ENCODE measurements around the gene ERBIN.

Gene ERBIN

GRCh38 chr5:65895891-65896290, 30.5 kb upstream of the ERBIN start:
- Histone ChIP-seq H2AFZ (ENCODE audit: low read depth, low read length, severe bottlenecking) (no peak overlapping the region), H3K9me2 (replicated peaks; ENCODE audit: insufficient read depth, low read length) (no peaks in the 10 kb centered on the region), H4K20me1 (ENCODE audit: low read depth, low read length) (no peaks in the 10 kb centered on the region), H3K27me3 (ENCODE audit: low read length) (no peaks in the 10 kb centered on the region), H3K9ac (ENCODE audit: low read length) (no peak overlapping the region), H3K79me2 (ENCODE audit: insufficient read depth, low read length) (no peaks in the 10 kb centered on the region), H3K4me3 (ENCODE audit: insufficient read depth, low read length, poor library complexity, severe bottlenecking) (no peak overlapping the region), H3K9me3 (ENCODE audit: insufficient read depth, low read length) (no peaks in the 10 kb centered on the region), H3K27ac (ENCODE audit: low read depth, low read length) (no peak overlapping the region), H3K36me3 (ENCODE audit: low read length) (no peaks in the 10 kb centered on the region), H3K4me2 (ENCODE audit: low read depth, low read length, poor library complexity, severe bottlenecking) (no peak overlapping the region), H3F3A (ENCODE audit: insufficient read depth) (no peaks in the 10 kb centered on the region)
- no peak for TF ChIP-seq EZH2phosphoT487 (conservative IDR thresholded peaks at IDR 0.05; ENCODE audit: low read length)
- TF ChIP-seq CTCF (IDR thresholded peaks at IDR 0.05; ENCODE audit: insufficient read depth, low read length, poor library complexity, severe bottlenecking): no peak

GRCh38 chr5:65900746-65901145, 25.6 kb upstream of the ERBIN start:
- no peak overlapping the region for H3K9ac ChIP-seq (ENCODE audit: low read length)
- H3K27ac ChIP-seq (ENCODE audit: low read depth, low read length): no peak overlapping the region
- H3K36me3 ChIP-seq (ENCODE audit: low read length): no peaks in the 10 kb centered on the region
- no peaks in the 10 kb centered on the region for H3K9me2 ChIP-seq (replicated peaks; ENCODE audit: insufficient read depth, low read length)
- H2AFZ ChIP-seq (ENCODE audit: low read depth, low read length, severe bottlenecking): no peak overlapping the region
- H3F3A ChIP-seq (ENCODE audit: insufficient read depth): no peaks in the 10 kb centered on the region
- no peak overlapping the region for H3K4me2 ChIP-seq (ENCODE audit: low read depth, low read length, poor library complexity, severe bottlenecking)
- no peaks in the 10 kb centered on the region for H3K9me3 ChIP-seq (ENCODE audit: insufficient read depth, low read length)
- H3K27me3 ChIP-seq (ENCODE audit: low read length): no peaks in the 10 kb centered on the region
- H3K79me2 ChIP-seq (ENCODE audit: insufficient read depth, low read length): no peaks in the 10 kb centered on the region
- TF ChIP-seq EZH2phosphoT487 (conservative IDR thresholded peaks at IDR 0.05; ENCODE audit: low read length): no peak
- no peak for TF ChIP-seq CTCF (IDR thresholded peaks at IDR 0.05; ENCODE audit: insufficient read depth, low read length, poor library complexity, severe bottlenecking)
- H4K20me1 ChIP-seq (ENCODE audit: low read depth, low read length): no peaks in the 10 kb centered on the region
- H3K4me3 ChIP-seq (ENCODE audit: insufficient read depth, low read length, poor library complexity, severe bottlenecking): no peak overlapping the region

GRCh38 chr5:65902104-65902503, 24.3 kb upstream of the ERBIN start:
- no peak for TF ChIP-seq EZH2phosphoT487 (conservative IDR thresholded peaks at IDR 0.05; ENCODE audit: low read length)
- no peak for TF ChIP-seq CTCF (IDR thresholded peaks at IDR 0.05; ENCODE audit: insufficient read depth, low read length, poor library complexity, severe bottlenecking)
- Histone ChIP-seq H3K79me2 (ENCODE audit: insufficient read depth, low read length) (no peaks in the 10 kb centered on the region), H3K4me2 (ENCODE audit: low read depth, low read length, poor library complexity, severe bottlenecking) (no peak overlapping the region), H3K9me2 (replicated peaks; ENCODE audit: insufficient read depth, low read length) (no peaks in the 10 kb centered on the region), H2AFZ (ENCODE audit: low read depth, low read length, severe bottlenecking) (no peak overlapping the region), H3K4me3 (ENCODE audit: insufficient read depth, low read length, poor library complexity, severe bottlenecking) (no peak overlapping the region), H3K36me3 (ENCODE audit: low read length) (no peaks in the 10 kb centered on the region), H3K27me3 (ENCODE audit: low read length) (no peaks in the 10 kb centered on the region), H4K20me1 (ENCODE audit: low read depth, low read length) (no peaks in the 10 kb centered on the region), H3F3A (ENCODE audit: insufficient read depth) (no peaks in the 10 kb centered on the region), H3K9ac (ENCODE audit: low read length) (no peak overlapping the region), H3K27ac (ENCODE audit: low read depth, low read length) (no peak overlapping the region), H3K9me3 (ENCODE audit: insufficient read depth, low read length) (no peaks in the 10 kb centered on the region)
